NCI-H1092 treated with DMSO at 0.1 percent for 48 hours (cell line): ENCODE measurements around the gene XRCC1.
"Not testable (repeated sequence)": the region's sequence is repeated elsewhere in the genome, so short reads cannot be mapped to it uniquely, and the experiment has no call there.

ENCODE experiments used
- DNase-seq: peaks from one replicate; lab custom pipeline; 2025; lab: John Stamatoyannopoulos, UW

Gene XRCC1

DNA sequence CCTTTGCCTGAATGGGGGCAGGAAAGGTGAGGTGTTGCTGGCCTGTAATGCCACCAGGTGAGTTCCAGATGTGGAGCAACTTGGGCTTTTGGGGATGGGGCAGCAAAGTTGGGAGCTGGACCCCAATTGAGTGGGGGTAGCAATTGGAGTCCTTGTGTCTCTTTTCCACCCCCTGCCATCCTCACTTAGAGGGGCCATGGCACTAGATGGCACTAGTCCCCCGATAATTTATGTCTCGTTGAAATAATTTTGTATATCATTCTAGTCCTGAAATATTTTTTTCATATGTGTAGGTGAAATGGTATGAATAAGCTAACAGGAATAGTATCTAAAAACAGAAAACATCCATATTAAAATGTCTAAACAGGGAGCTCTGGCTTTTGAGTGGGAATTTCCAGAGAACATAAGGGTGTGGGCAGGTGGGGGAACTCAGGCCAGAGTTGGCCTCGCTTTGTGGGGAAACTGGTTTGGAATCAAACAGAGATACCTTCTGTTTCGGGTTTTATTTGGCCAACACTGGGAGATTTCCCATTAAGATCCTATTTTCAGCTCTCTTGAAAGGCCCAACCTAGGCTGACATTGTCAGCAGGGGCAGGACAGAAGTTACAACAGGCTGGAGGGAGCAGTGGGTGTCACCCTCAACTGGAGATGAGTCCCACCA lies 24.4 kb upstream of the XRCC1 start:
- no peak for DNase-seq

DNA sequence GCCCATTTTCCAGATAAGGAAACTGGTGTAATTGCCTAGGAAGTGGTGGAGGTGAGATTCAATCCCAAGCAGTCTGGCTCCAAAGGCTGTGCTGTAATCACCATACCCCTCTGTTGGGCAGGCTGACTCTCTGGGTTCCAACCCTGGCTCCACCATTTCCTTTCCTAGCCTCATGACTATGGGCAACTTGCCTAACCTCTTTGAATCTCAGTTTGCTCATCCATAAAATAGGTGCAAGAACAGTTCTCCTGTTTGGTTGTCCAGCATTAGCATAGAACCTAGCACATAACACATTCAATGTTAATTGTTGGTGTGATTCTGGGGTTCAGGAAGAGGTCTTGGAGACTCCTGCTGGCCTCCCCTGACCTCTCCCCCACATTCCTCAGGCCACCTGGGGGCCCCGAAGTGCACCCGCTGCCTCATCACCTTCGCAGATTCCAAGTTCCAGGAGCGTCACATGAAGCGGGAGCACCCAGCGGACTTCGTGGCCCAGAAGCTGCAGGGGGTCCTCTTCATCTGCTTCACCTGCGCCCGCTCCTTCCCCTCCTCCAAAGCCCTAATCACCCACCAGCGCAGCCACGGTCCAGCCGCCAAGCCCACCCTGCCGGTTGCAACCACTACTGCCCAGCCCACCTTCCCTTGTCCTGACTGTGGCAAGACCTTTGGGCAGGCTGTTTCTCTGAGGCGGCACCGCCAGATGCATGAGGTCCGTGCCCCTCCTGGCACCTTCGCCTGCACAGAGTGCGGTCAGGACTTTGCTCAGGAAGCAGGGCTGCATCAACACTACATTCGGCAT lies 23.3 kb upstream of the XRCC1 start:
- DNase-seq = no peak

DNA sequence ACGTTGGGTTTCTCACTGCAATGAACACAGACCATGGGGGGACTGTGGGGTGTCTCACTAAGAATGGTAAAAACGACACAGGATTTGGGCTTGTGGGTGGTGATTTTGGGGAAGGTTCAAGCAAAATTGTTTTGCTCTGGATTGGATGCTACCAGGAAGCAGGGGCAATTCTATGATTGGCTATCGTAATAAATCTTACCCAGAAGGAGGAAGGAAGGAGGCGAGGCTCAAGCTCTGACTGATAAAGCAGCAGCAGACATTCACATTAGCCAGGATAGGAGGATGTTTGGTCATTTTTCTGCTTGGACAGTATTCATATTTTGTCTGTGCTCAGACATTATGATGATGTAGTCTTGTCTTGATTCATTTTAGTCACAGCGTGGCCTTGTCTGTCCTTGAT lies 22.5 kb upstream of the XRCC1 start:
- DNase-seq = no peak

DNA sequence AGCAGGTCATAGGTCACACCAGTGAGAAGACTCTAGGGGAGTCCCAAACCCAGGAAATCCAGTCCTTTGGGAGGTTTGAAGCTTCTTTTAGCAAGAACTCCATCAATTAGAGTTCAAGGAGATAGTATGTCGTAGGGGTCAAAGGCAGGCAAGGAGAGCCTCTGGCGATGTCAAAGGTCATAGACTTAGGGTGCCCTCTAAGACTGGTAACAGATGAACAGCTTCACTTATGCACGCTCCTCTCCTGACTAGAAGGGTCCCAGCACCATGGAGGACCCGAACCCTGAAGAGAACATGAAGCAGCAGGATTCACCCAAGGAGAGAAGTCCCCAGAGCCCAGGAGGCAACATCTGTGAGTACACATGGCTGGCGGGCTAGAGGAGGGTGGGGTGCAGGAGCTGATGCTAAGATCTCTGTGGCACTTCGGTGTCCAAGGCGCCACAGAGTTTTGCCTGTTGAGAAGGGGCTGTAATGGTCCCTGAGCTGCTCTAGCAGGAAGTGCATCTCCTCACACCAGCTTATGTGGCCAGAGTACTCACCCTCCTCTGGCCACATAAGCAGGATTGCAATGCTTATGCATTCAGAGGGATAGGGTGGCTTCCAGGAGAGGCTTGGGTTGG lies 21.6 kb upstream of the XRCC1 start:
- DNase-seq = no peak

DNA sequence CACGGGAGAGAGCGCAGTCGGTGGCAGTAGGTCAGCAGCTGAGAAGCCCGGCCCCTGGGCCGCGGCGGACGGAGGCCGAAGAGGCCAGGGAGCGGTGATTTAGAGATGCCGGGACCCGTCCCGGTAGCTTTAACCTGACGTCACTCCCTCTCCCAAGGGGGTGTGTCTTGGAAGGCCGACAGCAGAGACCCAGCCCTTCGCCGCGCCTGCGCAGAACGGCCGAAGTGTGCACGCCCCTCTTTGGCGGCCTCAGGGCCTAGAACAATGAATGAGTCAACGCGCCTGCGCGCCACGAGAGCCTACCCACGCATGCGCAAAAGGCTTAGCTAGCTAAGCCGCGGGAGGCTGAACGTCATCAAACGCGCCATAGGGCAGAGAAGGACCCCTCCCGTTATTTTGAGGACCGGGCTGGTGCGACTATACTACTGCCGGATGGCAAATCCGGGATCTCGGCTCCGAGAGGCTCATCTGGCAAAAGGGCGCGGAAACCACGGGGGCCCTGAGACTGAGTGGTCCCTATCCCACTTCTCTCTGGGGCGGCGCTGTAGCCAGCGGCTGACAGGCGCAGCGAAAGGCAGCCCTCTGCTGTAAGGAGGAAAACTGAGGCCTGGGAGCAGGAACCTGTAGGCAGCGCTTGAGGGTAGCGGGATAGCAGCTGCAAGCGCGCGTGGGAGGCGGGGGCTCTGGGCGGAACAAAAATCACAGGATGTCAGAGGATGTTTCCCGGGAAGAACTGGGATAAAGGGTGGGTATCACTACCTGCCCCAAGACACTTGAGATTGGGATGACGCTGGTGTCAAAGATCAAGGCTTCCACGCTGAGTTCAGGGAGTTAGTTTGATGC lies 20.9 kb upstream of the XRCC1 start, which contains the start of the genes IRGQ and ZNF576:
Gene IRGQ, minus strand, starts transcription at position 136 of the 843 bp plus-strand sequence. CDS start 796 bp downstream, outside the sequence.
Gene ZNF576, plus strand, starts transcription at position 597 of the 843 bp plus-strand sequence. CDS start 514 bp downstream, outside the sequence.
- DNase-seq = peak; percentile 97

DNA sequence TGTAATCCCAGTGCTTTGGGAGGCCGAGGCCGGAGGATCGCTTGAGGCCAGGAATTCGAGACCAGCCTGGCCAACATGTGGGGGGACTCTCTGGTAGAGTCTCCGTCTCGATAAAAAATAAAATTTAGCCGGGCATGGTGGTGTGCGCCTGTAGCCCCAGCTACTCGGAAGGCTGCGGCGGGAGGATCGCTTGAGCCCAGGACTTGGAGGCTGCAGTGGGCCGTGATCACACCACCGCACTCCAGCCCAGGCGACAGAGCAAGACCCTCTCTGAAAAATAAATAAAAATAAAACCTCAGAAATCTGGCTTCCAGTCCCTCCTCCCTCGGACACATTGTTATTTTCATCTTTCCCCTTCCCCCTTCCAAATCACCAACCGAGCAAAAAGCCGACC lies 20.3 kb upstream of the XRCC1 start:
- peak; percentile 34 for DNase-seq

DNA sequence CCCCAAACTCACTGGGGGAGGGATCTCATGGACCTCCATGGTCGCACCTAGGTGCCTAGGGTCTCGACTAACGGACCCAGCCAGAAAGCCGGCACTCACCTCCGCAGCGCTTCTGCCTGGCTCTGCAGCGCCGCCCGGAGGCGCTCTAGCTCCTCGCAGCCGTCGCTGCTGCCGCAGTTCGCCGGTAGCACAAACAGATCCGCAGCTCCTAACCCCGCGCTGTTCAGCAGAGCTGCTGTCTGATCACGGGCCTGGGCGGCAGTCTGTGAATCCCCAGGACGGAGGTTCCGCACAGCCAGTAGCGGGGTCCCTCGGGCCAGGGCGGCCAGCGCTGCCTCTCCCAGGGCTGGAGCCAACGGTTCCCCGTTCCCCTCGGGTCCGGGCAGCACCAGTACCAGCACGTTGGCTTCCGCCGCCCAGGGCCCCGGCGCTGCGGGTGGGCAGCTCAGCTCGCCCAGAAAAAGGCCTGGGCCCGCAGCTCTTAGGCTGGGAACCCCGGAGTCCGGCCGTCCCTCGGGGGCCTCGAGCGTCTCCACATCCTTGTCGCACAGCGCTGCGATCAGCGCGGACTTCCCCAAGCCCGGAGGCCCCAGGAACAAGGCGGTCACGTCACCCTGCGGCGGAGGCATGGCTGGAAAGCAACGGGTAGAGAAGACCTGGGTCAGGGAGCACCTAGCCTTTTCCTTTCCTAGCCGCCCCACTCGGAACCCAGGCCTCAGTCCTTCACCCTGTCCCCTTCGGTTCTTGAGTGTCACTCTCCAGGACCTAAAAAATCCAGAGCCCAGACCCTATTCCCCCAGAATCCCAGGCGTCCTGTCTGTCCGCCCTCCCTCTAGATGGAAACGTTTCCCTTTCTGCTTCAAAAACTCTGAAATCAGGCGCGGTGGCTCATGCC lies 19.6 kb upstream of the XRCC1 start:
- DNase-seq = peak; percentile 34

DNA sequence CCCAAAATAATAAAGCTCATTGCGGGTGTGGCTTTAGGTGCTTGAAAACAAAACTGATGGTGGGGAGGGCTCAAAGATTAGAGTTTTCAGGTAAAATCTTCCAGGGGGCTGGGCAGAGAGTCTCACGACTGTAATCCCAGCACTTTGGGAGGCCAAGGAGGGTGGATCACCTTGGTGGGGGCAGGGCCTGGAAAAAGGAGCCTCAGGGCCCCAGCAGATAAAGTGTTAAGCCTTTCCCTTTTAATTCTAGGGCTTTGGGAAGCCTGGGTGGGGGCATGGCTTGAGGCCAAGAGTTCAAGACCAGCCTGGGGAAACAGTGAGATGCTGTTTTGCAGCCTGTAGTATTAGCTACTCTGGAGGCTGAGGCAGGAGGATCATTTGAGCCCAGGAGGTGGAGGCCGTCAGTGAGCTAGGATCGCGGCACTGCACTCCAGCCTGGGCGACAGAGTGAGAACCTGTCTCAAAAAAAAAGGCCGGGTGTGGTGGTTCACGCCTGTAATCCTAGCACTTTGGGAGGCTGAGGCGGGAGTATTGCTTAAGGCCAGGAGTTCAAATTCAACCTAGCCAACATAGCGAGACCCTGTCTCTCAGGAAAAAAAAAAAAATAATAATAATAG lies 18.9 kb upstream of the XRCC1 start:
- DNase-seq = no peak

DNA sequence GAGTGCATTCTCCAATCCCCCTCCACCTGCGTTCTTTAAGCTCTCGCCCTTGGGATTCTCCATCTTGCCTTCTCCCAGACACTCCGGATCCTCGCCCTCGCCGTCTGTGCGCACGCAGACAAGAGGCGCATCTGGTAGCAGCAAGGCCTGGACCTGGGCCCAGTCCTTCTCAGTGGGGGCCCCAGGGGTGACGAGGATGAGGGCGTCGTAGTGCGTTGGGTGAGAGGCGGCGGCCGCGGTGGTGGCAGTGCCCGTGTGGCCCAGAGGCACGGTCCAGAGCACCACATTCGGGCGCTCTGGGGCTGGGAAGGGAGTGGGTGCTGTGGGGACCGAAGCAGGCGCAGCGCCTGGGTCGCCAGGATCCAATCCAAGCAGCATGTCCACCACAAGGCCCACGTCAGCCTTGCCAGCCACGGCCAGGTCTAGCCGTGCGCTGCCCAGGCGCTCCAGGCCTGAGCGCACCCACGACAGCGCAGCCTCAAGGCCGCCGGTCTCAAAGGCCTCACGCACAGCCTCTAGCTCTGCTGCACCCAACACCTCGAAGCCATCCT lies 17.5 kb upstream of the XRCC1 start:
- no peak for DNase-seq

DNA sequence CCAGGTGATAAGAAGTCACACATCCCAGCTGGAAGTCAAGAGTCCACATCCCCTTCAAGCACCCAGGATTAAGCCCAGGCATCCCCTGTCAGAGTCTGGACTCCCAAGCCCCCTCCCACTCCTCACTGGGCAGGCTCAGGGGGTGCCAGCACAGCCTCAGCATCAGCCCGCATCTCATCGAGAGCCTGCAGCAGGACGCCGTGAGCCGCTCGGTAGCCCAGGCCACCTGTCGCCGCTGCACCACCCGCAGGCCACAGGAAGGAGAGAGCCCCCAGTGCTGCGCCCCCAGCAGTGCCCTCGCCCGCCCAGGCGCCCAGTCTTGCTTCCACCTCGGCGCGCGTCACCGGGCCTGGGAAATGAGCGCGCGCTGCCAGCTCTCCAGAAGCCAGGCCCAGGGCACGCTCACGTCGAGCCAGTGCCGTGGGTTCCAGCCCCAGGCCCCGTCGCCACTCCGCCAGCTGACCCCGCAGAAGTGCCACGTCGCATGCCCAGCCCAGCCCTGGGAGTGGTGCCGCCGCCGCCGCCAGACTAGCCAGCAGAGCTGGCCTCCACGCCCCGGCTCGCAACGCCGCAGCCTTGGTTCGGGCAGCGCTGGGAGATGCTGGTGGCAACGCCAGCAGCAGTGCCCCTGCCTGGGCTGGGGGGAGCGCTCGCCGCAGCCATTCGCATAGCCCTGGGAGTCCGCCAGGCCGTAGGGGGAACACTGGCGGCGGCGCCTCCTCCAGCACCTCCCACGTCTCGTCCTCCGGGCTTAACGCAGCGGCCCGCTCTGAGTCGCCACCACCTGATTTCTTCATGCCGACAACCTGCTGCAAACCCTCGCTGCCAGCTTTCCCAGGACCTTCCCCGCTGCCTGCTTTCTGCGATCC lies 16.8 kb upstream of the XRCC1 start:
- DNase-seq = no peak

DNA sequence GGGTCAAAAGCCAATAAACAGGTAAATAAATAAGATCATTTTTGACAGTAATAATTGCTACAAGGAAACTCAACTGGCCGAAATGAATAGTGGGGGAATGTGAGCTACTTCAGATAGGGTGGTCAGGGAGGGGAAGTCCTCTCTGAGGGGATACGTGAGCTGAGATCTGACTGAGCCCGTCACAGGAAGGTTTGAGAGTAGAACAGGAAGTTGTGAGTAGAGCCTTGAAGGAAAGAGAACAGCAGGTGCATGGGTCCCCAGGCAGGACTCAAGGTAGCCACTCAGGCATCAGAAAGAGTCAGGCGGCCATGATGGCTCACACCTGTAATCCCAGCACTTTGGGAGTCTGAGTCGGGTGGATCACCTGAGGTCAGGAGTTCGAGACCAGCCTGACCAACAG lies 14.4 kb upstream of the XRCC1 start:
- no peak for DNase-seq

DNA sequence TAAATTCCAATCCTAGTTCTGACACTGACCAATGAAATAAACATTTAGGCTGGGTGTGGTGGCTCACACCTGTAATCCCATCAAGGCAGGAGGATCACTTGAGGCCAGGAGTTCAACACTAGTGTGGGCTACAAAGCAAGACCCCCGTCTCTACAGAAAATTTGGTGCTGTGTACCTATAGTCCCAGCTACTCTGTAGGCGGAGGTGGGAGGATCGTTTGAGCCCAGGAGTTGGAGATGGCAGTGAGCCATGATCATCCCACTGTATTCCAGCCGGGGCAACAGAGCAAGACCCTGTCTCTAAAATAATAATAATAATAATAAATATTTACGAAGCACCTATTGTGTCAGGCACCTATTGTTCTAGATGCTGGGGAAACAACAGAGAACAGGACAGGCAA lies 13.9 kb upstream of the XRCC1 start:
- DNase-seq = no peak

DNA sequence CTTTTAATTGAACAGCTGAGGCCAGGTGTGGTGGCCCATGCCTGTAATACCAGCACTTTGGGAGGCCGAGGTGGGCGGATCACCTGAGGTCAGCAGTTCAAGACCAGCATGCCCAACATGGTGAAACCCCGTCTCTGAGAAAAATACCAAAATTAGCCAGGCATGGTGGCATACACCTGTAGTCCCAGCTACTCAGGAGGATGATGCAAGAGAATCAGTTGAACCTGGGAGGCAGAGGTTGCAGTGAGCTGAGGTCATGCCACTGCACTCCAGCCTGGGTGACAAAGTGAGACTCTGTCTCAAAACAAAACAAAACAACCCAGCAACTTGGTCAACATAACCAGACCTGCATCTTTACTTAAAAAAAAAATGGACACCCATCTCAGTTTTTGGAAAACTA lies 11.7 kb upstream of the XRCC1 start:
- not testable (repeated sequence) for DNase-seq

DNA sequence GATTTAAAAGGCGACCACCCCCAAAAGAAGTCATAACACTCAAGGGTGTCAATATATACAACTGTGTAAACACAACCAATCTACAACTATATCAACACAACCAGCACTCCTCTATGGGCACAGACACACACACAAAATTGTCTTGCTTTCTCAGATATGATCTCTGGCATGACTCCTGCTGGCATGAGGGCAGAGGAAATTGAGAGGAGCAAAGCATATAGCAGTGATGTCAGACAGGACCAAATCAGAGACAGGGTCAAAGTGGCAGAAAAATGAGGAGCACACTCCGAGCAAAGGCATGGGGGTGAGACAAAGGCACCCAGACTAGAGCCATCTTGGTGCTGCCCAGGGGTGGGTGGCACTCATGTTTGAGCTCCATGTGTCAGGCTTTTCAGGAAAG lies 11.0 kb upstream of the XRCC1 start:
- no peak for DNase-seq

DNA sequence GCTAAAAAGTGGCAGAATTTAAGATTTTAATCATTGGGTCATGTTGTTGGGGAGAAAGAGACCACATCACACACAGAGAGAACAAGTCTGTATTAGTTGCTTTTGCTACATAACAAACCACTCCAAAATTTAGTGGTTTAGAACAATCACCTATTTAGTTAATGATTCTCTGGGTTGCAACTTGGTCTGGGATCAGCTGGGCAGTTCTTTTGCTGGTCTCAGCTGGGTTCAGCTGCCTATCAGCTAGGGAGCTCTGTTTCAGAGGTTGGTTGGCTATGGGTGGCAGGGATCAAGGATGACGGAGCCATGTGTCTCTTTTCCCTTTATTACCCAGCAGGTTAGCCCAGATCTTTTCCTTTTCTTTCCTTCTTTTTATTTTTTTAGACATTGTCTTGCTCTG lies 9.2 kb upstream of the XRCC1 start:
- DNase-seq = no peak

DNA sequence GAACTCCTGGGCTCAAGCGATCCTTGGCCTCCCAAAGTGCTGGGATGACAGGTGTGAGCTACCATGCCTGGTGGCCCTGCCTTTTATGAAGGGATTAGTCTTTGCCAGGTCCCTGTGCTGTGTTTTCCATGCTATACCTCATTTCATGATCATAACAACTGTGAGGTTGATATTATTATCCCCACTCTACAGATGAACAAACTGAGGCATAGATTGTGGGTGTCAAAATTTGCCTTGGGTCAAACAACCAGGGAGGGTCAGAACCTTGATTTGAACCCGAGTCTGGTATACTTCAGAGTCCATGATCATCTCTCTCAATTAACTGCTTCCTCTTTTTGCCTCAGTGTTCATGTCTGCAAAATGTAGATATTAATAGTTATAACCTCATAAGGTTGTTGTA lies 7.2 kb upstream of the XRCC1 start:
- DNase-seq = no peak

DNA sequence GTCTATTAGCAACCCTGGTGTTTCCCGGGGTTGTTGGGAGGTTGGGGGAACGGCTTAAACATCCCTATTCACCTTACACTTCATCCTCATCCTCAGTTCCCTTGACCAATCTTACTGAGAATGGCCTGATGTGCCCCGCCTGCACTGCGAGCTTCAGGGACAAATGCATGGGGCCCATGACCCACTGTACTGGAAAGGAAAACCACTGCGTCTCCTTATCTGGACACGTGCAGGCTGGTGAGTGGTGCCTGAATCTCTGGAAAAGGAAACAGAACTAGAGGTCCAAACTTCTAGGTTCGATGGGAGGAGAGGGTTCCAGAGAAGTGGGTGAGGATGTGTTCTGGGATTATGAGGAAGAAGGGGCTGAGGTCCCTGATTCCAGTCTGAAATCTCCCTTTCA lies 6.1 kb upstream of the XRCC1 start:
- no peak for DNase-seq

DNA sequence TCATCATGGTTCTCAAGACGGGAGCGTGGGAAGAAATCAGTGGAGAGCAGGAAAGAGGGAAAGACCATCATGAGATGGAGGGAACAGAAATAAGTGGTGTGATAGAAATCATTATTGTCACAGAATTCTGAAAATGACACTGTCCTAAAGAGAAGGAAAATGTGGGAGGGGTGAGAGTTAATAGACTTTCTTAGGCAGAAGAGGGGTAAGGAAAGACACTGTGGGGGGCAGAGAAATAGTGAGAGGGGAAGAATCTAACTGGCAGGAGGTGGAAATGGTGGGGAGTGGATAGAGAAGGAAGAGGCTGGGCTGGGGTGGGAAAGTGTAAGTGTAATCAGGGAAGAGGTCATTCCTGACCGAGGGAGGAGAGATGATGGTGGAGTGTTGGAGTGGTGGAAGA lies 3.5 kb upstream of the XRCC1 start:
- DNase-seq = no peak
